H54 (cell line): ENCODE results near the gene SPAG5.

Experiments used
- DNase-seq: peaks from one replicate; pipeline ENCODE4 v3.0.0; 2011; ENCODE audit warnings: low spot score, mixed read lengths; ENCODE audit not compliant: insufficient read length
- FAIRE-seq: peaks from 3 replicates; lab custom pipeline; 2011; peaks lifted over from hg19 to GRCh38; lab: Jason Lieb, UNC
- POLR2A ChIP-seq: IDR thresholded peaks from 2 replicates; pipeline ENCODE4 v1.6.1; 2011; ENCODE audit warnings: low read depth, mild to moderate bottlenecking, low read length

SPAG5 gene

GRCh38 chr17:28534740-28535375 is 64.0 kb downstream of the SPAG5 start:
- FAIRE-seq = no peak
- DNase-seq = no peak
- no peak for TF ChIP-seq POLR2A

DNA sequence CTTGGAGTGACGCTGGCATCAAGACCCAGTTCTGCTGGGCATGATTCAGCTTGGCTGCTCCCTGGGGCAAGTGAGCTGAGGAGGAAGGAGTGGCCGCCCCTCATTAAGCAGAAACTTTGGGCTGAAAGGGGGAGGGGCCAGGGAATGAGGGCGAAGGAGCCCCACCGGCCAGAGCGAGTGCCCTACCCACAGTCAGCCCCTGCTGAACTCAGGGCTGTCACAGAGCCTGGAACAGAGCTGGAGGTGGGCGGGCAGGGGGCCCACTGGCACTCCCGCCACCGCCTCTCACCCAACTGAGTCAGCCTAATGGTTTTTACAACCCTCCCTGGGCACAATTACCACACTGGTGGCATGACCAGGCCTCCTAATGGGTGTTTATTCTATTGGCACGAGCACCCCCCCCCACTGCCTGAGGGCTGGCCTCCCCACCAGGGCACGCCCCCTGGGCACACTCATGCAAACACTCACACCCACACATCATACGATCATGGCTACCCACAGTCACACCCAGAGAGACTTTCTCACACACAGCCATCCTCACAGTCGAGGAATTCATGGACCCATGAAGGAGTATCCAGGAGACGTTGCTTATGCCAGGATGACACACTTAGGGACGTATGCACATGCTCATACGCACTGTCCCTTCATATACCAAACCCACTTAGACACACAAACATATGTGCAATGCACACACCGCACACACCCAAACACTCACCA is 65.6 kb downstream of the SPAG5 start:
- no peak for DNase-seq
- no peak for FAIRE-seq
- TF ChIP-seq POLR2A = no peak

DNA sequence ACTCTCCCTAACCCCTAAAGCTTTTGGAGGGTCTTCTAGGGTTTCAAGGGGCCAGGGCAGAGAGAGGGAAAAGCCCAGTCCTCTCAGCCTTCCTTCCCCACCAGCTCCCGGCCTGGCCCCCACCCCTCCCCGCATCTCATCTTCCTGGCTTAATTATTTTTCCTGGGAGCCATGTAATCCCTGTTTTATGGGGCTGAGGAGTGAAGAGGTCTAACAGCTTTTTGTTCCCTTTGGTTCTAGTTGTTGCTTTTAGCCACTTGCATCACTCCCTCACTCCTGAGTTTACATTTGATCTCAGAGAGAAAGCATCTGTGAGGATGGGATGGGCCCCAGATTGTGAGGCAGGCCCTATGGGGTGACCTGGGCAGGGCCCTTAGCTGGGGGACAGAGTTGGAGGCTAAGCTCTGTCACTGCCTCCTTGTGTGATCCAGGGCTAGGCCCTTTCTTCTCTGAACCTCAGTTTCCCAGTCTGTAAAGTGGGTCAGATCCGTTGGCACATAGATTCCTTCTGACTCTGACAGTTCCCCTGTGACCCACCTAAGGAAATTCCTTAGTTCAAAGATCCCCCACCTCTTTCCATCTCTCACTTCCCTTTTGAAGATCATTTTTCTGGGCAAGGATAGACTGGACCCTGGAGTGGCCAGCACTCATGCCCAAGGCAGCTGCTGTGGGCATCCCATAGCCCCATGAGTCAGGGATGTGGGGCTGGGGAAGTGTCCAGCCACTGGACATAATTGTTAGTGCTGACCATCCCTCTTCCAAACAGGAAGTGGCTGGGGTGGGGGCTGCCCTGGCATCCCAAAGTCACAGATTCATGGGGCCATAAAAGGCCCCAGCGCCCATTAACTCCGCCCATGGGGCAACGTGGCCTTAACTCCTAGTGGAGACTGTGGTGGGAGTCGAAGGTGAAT is 66.5 kb downstream of the SPAG5 start:
- TF ChIP-seq POLR2A = no peak
- DNase-seq (no peak), FAIRE-seq (no peak)

DNA sequence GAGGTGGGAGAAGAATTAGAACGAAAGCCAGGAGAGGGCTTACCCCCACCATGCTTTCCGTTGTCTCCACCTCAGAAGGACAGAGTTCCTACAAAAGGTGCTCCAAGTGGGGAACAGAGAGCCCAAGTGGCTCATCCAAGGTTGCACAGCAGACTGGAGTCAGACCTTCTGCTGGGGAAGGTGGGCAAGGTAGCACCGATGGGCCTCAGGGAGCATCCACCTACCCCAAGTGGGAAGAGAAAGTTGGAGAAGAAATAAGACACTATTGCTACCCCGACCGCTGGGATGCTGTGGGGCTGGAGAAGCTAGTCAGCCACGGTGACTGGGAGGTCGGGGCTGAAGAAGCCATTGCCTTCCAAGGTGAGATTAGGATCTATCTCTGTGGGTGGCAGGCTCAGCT is 67.9 kb downstream of the SPAG5 start:
- DNase-seq (no peak), FAIRE-seq (no peak)
- TF ChIP-seq POLR2A = no peak

DNA sequence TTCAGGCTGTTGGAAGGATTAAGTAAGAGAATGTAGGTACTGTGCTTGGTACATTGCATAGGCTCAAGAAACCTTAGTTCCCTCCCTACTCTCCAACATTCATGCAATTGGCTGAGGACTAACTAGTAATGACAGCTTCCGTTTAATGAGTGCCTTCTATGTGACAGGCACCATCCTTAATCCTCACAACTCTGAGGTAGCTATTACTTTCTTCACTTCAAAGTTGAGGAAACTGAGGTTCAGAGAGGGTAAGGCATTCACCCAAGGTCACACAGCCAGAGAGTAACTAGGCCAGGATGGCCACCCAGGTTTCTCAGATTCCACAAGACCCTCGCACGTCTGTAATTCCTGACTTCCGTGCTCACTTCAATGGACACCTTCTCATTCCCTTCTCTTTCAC is 68.6 kb downstream of the SPAG5 start:
- no peak for TF ChIP-seq POLR2A
- no peak for FAIRE-seq
- DNase-seq = no peak

DNA sequence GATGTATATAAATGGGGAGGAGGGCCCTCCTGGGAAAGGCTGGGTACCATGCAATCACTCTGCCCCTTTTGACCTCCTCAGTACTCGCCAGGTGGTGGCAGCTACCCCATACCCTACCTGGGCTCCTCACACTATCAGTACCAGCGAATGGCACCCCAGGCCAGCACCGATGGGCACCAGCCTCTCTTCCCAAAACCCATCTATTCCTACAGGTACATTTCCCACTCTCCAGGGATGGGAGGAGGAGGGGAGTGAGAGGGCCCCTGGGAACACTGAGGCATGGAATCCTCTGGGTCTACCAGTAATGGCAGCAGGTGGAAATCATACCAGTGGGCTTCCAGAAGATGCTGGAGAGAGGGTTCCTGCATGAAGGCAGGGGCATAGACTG is 69.8 kb downstream of the SPAG5 start:
- DNase-seq (no peak), FAIRE-seq (no peak)
- TF ChIP-seq POLR2A = no peak

- FAIRE-seq (no peak), DNase-seq (no peak)
- no peak for TF ChIP-seq POLR2A
Measured at GRCh38 chr17:28528327-28529012, 70.4 kb downstream of the SPAG5 start.

DNA sequence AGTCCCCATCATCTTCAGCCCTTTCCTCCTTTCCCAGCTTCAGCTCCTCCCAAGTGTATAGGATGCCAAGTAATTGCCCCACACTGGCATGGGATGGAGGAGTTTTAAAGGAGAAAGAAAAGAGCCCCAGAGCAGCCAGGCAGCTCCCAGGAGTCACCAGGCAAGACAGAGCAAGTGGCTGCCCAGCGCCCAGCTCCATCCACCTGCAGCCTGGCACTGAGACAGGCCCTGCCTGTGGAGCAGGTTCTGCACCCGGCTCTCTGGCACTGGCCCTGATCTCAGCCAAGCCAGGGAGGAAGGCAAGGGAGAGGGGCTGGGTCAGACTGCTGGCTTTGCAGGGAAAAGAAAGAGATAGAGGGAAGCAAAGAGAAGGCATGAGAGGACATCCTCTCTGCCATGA is 71.0 kb downstream of the SPAG5 start:
- DNase-seq (no peak), FAIRE-seq (no peak)
- no peak for TF ChIP-seq POLR2A
